Measurements from ENCODE around the gene SLC16A9. TPM values are rescaled to one million over a fixed set of nuclear protein-coding genes. Genes with fewer than 3 reads are reported as not detected.

Gene SLC16A9
- total RNA-seq, 1 donor from 2014 or later = 3.1 TPM

Other genes starting within 250 kb of the SLC16A9 start
- gene MRLN, start 43.6 kb upstream of the SLC16A9 start, total RNA-seq = 156 TPM
- 24.5 TPM for gene CCDC6, start 196.7 kb upstream of the SLC16A9 start, total RNA-seq

All from skeletal muscle tissue (tissue), 1 donor.